PC-3 (cell line): Measurements from ENCODE around the gene ERICH2. TPM values are rescaled to one million over a fixed set of nuclear protein-coding genes. Genes with fewer than 3 reads are reported as not detected.

Source experiments
- ATAC-seq: fragments of 200-7000 bp; cut with Tn5 transposase; 2 replicates; pipeline ENCODE4 v1.9.1; 2020; ENCODE audit warnings: mild to moderate bottlenecking, moderate library complexity
- BruUV-seq: library from RNA; stranded (reverse); fragments of 400-500 nt; replicated peaks from 2 replicates; lab custom pipeline; 2021; lab: Mats Ljungman, UMichigan
- CTCF ChIA-PET: fragments of 300-600 bp; sonication (Branson Sonifier 250); formaldehyde crosslinking; loops from one replicate; lab custom pipeline; 2022; ENCODE audit warnings: antibody characterized with exemption; lab: Charles Lee
- POLR2A ChIA-PET: fragments of 300-600 bp; sonication (Branson Sonifier 250); formaldehyde crosslinking; loops from one replicate; lab custom pipeline; 2022; ENCODE audit warnings: antibody characterized with exemption; ENCODE audit not compliant: unreplicated experiment; lab: Charles Lee
- DNase-seq: peaks from one replicate; pipeline ENCODE4 v3.0.0-alpha.2; 2015
- H2AFZ ChIP-seq: fragments of 300-600 bp; sonication (generic); 2 replicates; pipeline ENCODE4 v1.6.0; 2016; ENCODE audit warnings: antibody characterized with exemption, low read length
- H3F3A ChIP-seq: fragments of 300-600 bp; sonication (generic); one replicate; pipeline ENCODE4 v1.6.0; 2017; ENCODE audit warnings: antibody characterized with exemption, low read length, control low read depth, mild to moderate bottlenecking; ENCODE audit not compliant: unreplicated experiment
- H3K27ac ChIP-seq: fragments of 300-600 bp; sonication (generic); 2 replicates; pipeline ENCODE4 v1.5.1; 2016; ENCODE audit warnings: mild to moderate bottlenecking, low read length
- H3K27me3 ChIP-seq: fragments of 300-600 bp; sonication (generic); 2 replicates; pipeline ENCODE4 v1.6.1; 2016; ENCODE audit warnings: low read length, mixed read lengths
- H3K36me3 ChIP-seq: fragments of 300-600 bp; sonication (generic); 2 replicates; pipeline ENCODE4 v1.6.1; 2016; ENCODE audit warnings: low read depth, mixed run types, low read length, mixed read lengths
- H3K4me1 ChIP-seq: fragments of 300-600 bp; sonication (generic); 2 replicates; pipeline ENCODE4 v1.5.1; 2016; ENCODE audit warnings: low read length; ENCODE audit not compliant: insufficient read depth
- H3K4me2 ChIP-seq: fragments of 300-600 bp; sonication (generic); 2 replicates; pipeline ENCODE4 v1.6.0; 2016; ENCODE audit warnings: low read length
- H3K4me3 ChIP-seq: fragments of 300-600 bp; sonication (generic); 2 replicates; pipeline ENCODE4 v1.5.1; 2016; ENCODE audit warnings: mild to moderate bottlenecking, low read length, mixed read lengths
- H3K79me2 ChIP-seq: fragments of 300-600 bp; sonication (generic); 2 replicates; pipeline ENCODE4 v1.6.1; 2017; ENCODE audit warnings: low read length, mixed read lengths
- H3K9ac ChIP-seq: fragments of 300-600 bp; sonication (generic); 2 replicates; pipeline ENCODE4 v1.6.0; 2016; ENCODE audit warnings: mild to moderate bottlenecking, low read length
- H3K9me2 ChIP-seq: fragments of 300-600 bp; sonication (generic); replicated peaks from 2 replicates; pipeline ENCODE4 v1.6.1; 2016; ENCODE audit warnings: mixed run types, low read length, mixed read lengths
- H3K9me3 ChIP-seq: fragments of 300-600 bp; sonication (generic); 2 replicates; pipeline ENCODE4 v1.6.1; 2016; ENCODE audit warnings: low read length, mixed read lengths
- H4K20me1 ChIP-seq: fragments of 300-600 bp; sonication (generic); 2 replicates; pipeline ENCODE4 v1.6.1; 2016; ENCODE audit warnings: low read length, mixed read lengths
- EZH2 ChIP-seq: fragments of 300-600 bp; sonication (generic); IDR thresholded peaks from one replicate; pipeline ENCODE4 v1.6.1; 2017; ENCODE audit warnings: antibody characterized with exemption, mild to moderate bottlenecking, low read length; ENCODE audit not compliant: unreplicated experiment
- EZH2phosphoT487 ChIP-seq: fragments of 300-600 bp; sonication (generic); IDR thresholded peaks from 2 replicates; pipeline ENCODE4 v1.6.1; 2018; ENCODE audit warnings: mild to moderate bottlenecking, antibody characterized with exemption, low read length, borderline replicate concordance
- intact Hi-C: fragments of 100-400 bp; cut with micrococcal nuclease; formaldehyde crosslinking; loops from 2 replicates; pipeline ENCODE4 v1.9.0; 2023
- total RNA-seq: library from RNA; depleted of rRNA; stranded (reverse); fragments of >200 nt; gene quantifications from 2 replicates; pipeline ENCODE4 v1.2.3, GENCODE V29; 2014
- TF ChIP-seq, protein P1 (sequence below): fragments of 300-600 bp; sonication (generic); conservative IDR thresholded peaks from 2 replicates; pipeline ENCODE4 v1.5.1; 2017; ENCODE audit warnings: antibody characterized with exemption, low read depth, mild to moderate bottlenecking, low read length

ERICH2 gene
- total RNA-seq, 1 experiment from 2014 or later = 1.9 TPM

DNA sequence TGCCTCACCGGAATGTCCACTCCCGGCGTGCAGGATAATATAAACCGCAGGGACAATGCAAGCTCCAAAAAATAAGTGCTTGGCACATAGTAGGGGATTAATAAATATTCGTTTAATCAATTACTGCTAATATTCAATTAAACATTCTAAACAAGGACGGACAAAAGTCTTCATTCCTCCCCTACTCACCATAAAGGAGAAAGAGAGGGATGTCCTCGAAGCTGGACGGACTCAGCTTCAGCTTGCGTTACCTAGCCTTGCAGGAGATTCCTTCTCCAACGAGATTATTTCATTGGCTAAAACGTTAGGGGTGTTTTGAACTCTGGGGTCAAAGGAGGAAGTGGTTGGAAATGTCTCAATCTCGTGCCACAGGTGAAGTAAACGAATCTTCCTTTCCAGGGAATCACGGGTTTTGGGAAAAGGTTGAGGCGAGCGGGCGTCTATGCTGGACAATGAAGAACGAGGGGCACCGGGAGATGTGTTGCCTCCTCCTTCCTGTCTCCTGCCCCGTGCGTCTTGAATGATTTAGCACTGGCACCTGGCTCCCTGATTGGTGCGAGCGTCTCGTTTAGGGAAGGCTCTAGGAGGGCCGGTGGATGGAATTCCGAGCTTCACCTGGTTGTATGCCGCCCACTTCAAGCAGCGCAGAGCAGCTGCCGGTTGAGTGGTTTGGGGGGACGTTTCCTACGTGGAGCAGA, 44.5 kb downstream of the ERICH2 start:
- intact Hi-C loops = loop anchor here (5.0 kb wide), 2 partner anchors 317 to 352 kb away; no protein-coding TSS in a partner anchor

DNA sequence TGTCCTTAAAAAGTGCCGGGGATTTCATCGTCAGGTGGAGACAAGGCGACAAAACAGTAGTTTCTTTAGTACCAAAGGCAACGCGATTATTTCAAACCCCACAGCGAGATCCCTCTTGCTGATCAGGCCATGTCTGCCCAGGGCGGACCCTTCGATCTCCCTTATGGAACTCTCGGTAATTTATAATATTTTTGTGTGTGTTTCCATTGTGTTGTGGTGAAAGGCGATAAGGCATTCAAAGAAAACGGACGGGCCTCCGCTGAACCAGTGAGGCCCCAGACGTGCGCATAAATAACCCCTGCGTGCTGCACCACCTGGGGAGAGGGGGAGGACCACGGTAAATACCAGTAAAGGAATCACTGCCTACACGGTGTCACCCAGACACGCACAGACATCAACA, 45.1 kb downstream of the ERICH2 start:
- Histone ChIP-seq H2AFZ (peak overlapping the region; percentile 99; the same call in 1 of the 2 replicates), H3K27ac (no peak overlapping the region), H3K4me3 (peak overlapping the region; percentile 97; the same call in 1 of the 2 replicates), H3K36me3 (no peaks in the 10 kb centered on the region), H3K4me2 (peak overlapping the region; percentile 98), H3K4me1 (peaks cover 13% of the 10 kb centered on the region; the same call in 1 of the 2 replicates), H4K20me1 (no peaks in the 10 kb centered on the region), H3K79me2 (no peaks in the 10 kb centered on the region), H3K9me3 (no peaks in the 10 kb centered on the region), H3F3A (no peaks in the 10 kb centered on the region), H3K9ac (no peak overlapping the region), H3K9me2 (no peaks in the 10 kb centered on the region), H3K27me3 (no peaks in the 10 kb centered on the region)
- TF ChIP-seq EZH2 (no peak), EZH2phosphoT487 (no peak)
- TF ChIP-seq, protein P1, sequence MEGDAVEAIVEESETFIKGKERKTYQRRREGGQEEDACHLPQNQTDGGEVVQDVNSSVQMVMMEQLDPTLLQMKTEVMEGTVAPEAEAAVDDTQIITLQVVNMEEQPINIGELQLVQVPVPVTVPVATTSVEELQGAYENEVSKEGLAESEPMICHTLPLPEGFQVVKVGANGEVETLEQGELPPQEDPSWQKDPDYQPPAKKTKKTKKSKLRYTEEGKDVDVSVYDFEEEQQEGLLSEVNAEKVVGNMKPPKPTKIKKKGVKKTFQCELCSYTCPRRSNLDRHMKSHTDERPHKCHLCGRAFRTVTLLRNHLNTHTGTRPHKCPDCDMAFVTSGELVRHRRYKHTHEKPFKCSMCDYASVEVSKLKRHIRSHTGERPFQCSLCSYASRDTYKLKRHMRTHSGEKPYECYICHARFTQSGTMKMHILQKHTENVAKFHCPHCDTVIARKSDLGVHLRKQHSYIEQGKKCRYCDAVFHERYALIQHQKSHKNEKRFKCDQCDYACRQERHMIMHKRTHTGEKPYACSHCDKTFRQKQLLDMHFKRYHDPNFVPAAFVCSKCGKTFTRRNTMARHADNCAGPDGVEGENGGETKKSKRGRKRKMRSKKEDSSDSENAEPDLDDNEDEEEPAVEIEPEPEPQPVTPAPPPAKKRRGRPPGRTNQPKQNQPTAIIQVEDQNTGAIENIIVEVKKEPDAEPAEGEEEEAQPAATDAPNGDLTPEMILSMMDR = no peak
- ATAC-seq (no peak), DNase-seq (no peak)
- intact Hi-C loops = no loop called here
- ChIA-PET CTCF (interaction anchor here (0.5 to 0.7 kb wide), 4 partner anchors 76 to 454 kb away, joined by 3 to 8 read pairs (median 4); no protein-coding TSS in a partner anchor), POLR2A (no interaction called here)
- BruUV-seq = no TSS peak

More for the DNA sequence above, 44.5 kb downstream of the ERICH2 start:
- Histone ChIP-seq H3K27ac (no peak overlapping the region), H3K4me3 (no peak overlapping the region), H3K9ac (no peak overlapping the region), H3K79me2 (no peaks in the 10 kb centered on the region), H2AFZ (no peak overlapping the region), H3K4me1 (peaks cover 13% of the 10 kb centered on the region; the same call in 1 of the 2 replicates), H3K9me2 (no peaks in the 10 kb centered on the region), H3F3A (no peaks in the 10 kb centered on the region), H3K36me3 (no peaks in the 10 kb centered on the region), H3K4me2 (no peak overlapping the region), H3K27me3 (no peaks in the 10 kb centered on the region), H3K9me3 (no peaks in the 10 kb centered on the region), H4K20me1 (no peaks in the 10 kb centered on the region)
- ChIA-PET POLR2A (no interaction called here), CTCF (no interaction called here)
- DNase-seq = no peak
- no TSS peak for BruUV-seq
- ATAC-seq = no peak
- TF ChIP-seq EZH2phosphoT487 = no peak
- no peak for TF ChIP-seq EZH2
- TF ChIP-seq, protein P1 = no peak
